SW480 (cell line): ENCODE measurements around the gene GALNT2.

Source experiments
- DNase-seq: peaks from one replicate; pipeline ENCODE4 v3.0.0-alpha.2; 2016; ENCODE audit warnings: low spot score

Gene GALNT2

DNA sequence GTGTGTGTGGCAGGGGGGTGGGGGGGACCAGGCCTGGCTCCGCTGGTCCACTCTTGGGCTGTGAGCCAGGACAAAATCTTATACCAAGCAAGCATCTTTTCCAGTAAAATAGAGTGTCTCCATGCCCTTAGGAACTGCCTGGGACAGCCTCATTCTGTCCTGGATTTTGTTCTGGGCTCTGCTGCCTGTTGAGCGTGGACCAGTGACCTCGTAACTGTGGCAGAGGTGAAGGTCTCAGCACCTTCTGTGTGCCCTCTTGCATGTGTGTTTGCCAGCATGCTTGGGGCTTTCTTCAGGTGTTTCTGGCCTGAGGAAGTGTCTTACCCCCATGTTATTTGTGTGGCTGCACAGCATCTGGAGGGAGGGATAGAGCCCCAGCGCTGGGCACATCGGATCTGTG lies 45.7 kb downstream of the GALNT2 start:
- no peak for DNase-seq

- DNase-seq, result no peak
These were observed 46.2 kb downstream of the GALNT2 start for GRCh38 chr1:230113235-230113592.

- no peak for DNase-seq
These were observed 46.7 kb downstream of the GALNT2 start for GRCh38 chr1:230113593-230114236.

DNA sequence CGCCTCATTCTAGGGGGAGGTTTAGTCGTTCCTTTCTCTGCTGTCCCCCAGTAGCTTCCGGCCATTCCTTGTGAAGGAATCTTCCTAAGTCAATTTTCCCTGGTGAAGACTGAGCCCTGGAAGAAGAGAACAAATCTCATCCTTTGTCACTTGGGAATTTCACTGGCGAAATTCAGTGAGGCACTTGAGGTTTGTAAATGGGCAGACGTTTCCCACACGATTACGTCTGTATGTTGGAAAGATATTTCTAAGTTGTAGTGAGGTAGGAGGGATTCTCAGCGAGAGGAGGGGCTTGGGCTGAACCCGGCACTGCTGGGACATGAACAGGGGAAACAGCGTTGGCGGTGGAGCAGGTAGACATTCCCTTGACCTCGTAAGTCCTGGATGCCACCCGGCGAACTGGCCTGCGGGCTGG lies 47.2 kb downstream of the GALNT2 start:
- no peak for DNase-seq

GRCh38 chr1:230117694-230118093 lies 50.7 kb downstream of the GALNT2 start:
- no peak for DNase-seq

DNA sequence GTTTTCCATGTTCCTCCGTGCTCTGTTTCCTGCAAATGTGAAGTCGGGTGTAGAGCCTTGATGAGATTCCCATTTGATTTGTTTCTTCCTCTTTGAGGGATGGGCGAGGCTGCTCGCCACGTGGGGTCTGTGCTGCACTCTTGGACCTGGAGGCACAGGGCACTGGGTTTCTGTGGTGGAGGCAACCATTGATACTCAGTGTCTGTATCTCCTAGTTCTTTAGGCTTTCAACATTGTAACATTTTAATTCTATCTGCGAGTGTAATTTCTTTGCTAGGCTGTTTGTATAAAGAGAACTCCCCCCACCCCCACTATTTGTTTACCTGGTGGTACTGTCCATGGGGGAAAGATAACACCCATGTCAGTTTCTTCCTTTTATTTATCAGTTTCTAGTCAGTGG lies 52.3 kb downstream of the GALNT2 start:
- DNase-seq, result no peak

GRCh38 chr1:230120289-230120920 lies 53.4 kb downstream of the GALNT2 start:
- no peak for DNase-seq

GRCh38 chr1:230120921-230121381 lies 53.9 kb downstream of the GALNT2 start:
- DNase-seq, result no peak

DNA sequence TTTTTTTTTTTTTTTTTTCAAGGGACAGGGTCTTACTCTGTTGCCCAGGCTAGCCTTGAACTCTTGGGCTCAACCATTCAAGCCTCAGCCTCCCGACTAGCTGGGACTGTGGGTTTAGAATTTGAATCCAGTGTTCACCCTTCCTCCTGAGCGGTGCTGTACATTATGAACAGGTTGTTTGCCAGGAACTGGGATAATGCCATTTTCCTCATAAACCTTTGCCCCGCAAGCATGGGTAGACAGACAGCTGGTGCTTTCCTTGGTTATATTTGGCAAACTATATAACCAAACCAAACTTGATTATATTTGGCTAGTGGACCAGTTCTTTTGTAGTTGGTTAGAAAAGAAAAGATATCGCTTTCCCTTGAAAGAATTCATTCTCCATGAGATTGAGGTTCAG lies 54.9 kb downstream of the GALNT2 start:
- no peak for DNase-seq

DNA sequence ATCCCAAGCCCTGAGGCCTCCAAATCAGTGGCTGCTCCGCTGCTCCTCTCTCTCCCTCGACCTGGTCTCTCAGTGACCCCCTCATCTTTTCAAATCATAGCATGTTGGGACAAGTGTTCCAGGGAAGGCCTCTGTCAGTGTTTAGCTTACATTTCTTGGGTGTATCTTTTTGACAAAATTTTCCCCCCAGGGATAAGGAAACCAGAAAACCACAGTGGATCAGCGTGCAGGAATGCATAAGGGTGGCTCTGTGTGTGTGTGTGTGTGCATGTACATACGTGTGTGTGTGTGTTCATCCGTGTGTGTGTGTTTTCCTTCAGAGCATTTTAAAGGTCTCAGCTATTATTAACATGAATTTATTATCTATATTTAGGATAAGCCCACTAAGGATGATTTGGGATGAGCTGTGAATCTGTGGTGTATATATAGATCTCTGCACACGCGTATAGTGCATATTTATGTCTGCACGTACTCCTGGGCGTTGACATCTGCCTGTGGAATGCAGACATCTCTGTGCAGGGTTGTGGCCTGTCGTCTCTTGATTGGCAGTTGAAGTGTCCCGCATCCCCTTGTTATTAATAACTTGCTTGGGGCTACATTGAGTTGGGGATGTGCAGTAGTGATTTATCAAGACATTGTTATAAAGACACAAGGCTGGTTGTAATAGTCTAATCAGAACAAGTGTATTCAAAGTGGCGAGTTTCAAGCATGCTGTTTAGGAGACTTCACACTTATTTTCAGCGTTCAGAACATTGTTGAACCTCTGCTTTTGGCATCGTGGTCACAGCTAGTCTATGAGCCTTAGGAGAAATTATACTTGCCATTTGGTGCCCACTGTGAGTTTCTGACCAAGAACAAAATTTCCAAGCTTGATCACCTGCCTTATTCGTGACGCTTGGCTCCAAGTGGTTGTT lies 55.6 kb downstream of the GALNT2 start:
- DNase-seq, result no peak

DNA sequence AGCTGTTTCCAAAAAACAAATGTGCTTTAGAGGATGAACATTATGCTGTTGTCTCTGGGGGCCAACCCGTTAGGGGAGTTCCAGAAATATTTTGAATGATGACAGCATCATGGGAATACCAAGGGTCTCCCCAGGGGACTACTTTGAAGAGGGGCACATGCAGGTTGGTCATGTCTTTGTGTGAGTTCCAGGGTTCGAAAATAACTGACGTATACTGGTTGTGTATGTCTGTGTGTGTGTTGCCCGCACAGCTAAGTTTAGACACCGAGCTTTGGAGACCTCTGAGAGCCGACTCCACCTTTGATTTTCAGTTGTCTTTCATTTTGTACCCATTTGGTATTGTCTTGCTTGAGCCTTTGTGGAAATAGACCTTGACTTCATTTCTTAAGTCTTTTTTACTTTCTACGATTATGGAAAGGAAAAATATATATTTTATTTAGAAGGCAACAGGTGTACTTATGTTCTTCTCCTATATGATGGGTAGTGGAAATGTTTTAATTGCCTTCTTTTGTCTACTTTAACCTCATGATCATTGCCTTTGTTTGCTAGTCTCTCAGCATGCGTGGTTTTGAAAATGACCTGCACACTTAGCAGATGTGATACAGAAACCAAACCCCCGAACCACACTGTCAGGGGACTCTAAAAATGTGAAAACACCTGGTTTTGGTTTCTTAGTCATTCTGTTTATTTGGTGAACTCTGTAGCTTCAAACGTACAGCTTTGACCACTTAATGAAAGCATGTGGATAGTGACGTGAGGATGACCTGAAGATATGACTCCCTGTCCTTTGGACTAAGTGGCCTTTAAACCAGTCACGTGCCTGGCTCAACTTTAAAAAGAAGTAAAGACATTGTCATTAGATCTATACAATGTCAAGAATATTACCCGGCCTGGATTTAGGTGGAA lies 56.5 kb downstream of the GALNT2 start:
- DNase-seq, result no peak

GRCh38 chr1:230124186-230125128 lies 57.4 kb downstream of the GALNT2 start:
- no peak for DNase-seq

DNA sequence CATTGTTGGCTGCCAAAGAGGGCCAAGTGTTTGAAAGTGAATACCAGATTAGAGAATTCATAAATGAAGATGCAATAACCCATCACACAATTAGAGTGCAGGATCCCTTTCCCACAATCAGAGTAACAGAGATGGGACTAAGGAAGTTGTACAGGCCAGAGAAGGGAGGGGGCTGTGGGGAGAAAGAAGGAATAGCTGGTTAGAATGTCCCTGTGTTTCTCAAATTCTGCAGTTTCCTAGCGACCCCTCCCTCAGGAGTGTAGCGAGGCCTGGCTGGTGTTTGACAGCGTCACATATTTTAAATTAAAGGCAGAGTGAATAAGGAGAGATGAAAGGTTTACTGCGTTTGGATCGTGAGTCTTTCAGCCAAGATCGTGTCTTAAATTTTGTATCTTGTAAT lies 58.1 kb downstream of the GALNT2 start:
- no peak for DNase-seq

DNA sequence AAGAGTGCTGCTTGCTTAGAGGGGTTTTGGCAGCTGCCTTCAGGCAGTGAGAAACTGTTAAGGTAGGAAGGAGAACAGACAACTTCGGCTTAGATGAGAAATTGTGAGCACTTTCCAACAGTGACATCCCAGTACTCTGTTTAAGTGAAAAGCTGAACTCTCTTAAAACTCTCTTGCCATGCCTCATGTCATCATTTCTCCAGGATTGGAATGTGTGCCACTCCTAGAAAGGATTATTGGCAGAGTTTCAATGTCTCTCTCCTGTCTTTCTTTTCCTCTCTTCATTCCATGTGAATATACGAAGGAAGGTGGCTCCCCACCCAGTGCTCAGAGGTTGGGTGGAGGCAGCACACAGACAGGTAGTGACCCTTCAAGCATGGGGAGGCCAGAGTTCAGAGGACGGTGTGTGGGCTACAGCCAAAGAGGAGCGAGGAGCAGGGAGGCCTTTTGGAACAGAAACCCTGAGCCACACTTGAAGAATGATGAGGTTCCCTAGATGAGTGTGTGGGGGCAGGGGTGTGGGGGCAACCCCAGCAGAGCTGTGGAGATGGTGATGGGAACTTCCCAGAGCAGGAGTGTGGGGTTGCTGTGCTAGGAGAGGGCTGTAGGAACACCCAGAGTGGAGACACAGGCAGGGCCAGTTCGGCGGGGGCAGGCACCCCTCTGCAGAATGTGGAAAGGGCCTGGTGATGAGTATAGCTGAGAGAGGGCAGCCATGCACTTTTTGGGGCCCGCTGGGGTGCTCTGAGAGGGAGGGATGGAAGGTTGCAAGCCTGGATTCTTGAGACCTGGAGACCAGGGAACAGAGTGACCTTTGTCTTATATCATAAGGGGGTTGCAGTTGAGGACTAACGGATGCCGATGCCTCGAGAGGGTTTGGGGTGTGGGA lies 58.8 kb downstream of the GALNT2 start:
- no peak for DNase-seq

DNA sequence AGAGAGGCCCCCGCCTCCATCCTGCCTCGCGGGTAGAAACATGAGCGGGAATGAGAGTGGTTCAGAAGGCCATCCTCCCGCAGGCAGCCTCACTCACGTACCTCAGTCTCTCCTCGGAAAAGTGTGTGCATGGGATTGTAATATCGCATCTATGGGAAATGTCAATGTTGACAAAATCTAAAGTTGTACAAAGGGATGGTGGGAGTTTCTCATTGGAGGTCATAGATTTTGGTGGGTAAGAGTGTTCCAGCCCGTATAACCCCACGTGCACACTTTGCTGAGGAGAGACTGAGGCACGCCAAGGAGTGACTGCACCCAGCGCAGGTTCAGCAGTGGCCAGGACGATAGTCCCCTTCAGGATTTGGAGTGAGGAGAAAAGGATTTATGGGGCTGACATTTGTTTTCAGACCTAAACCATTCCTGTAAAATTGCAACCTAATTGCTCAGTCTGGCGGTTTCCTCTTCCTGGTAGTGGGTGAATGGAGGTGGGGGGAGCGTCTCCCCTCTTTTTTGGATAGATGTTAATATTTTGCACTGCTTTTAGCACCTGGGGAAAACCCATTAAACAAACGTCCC lies 59.6 kb downstream of the GALNT2 start:
- no peak for DNase-seq

DNA sequence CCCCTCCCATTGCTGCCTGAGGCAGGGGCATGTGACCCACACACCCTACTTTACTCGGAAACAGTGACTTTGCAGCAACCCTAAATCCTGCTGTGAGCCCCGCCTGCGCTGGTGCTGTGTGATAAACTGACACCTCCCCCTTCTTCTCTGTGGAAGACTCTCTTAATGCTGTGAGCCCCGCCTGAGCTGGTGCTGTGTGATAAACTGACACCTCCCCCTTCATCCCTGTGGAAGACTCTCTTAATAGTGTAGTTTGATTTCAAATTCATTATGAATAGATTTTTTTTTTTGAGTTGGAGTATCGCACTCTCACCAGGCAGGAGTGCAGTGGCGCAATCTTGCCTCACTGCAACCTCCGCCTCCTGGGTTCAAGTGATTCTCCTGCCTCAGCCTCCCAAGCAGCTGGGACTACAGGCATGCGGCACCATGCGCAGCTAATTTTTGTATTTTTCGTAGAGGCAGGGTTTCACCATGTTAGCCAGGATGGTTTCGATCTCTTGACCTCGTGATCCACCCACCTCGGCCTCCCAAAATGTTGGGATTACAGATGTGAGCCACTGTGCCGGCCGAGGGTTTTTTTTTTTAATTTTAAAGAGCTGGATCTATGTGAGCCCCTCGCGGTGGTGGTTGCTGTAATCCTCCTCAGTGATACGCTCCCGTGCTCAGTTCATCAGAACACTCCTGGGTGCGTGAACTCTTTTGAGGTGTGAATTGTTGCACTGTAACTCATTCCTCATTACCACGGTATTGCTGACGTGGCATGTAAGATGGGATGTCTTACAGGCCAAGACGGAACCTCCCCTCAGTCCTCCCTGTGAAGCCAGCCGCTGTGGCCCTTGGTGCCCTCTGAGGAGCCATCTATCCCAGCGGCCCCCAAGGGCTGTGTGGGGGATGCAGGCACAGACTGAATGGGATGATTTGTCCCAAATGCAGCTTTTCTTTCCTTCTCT lies 60.3 kb downstream of the GALNT2 start:
- DNase-seq, result no peak

DNA sequence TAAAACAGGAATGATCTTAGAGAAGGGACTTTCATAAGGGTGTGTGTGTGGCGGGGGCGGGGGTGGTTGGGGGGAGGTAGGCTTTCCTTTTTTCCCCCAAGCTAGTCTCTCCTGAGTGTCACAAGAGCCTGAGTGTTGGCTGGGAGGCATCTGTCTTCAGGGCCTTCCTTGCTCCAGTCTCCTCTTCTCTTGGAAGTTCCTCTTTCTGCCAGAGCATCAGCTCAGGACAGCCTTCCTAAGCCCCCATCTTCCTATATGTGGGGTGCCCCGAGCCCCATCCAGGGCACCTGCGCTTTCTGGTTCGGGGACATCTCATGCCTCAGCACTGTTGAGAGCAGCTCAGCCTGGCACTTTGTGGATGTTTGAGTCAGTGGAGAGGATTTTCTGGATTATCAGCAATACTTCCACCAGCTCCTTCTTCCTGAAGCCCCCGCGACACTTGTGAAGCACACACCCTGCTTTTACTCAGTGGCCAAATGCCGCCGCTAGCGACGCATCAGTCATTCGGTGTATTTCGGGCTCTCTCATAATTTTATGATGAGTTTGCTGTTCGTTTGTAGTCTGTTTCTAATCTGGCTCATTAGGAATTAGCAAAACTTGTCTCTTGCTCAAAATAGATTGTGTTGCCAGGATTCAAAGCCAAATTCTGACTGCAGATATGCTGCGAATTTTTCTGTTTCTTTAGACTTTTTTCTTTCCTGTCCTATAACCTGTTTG lies 61.7 kb downstream of the GALNT2 start:
- no peak for DNase-seq

GRCh38 chr1:230129341-230129740 lies 62.3 kb downstream of the GALNT2 start:
- DNase-seq, result no peak
